Right atrium auricular region (tissue), 2 donors: ENCODE results near the gene VLDLR. TPM values are rescaled to one million over a fixed set of nuclear protein-coding genes. Genes with fewer than 3 reads are reported as not detected.

Experiments
- DNase-seq: peaks from one replicate; pipeline ENCODE4 v3.0.0-alpha.2; 2019; ENCODE audit warnings: low spot score
- H3K27ac ChIP-seq, 2 donors: fragments of 200-600 bp; sonication (generic); 1 replicate in 1 of 2; 2 replicates in 1 of 2; pipeline ENCODE4 v1.5.1; 2016 to 2019
- H3K27me3 ChIP-seq, 2 donors: fragments of 200-600 bp; sonication (generic); one replicate each; pipeline versions ENCODE4 v1.5.1 to v1.6.0; 2017 to 2019
- H3K36me3 ChIP-seq: fragments of 200-600 bp; sonication (generic); one replicate; pipeline ENCODE4 v1.5.1; 2016
- H3K4me1 ChIP-seq, 2 donors: fragments of 200-600 bp; sonication (generic); one replicate each; pipeline versions ENCODE4 v1.5.1 to v1.6.0; 2017 to 2019
- H3K4me3 ChIP-seq, 2 donors: fragments of 200-600 bp; sonication (generic); 1 replicate in 1 of 2; 2 replicates in 1 of 2; pipeline ENCODE4 v1.5.1; 2017 to 2019; ENCODE audit warnings: mild to moderate bottlenecking in 1 of 2, moderate library complexity in 1 of 2
- H3K9me3 ChIP-seq, 2 donors: fragments of 200-600 bp; sonication (generic); one replicate each; pipeline ENCODE4 v1.5.1; 2019
- total RNA-seq, 2 donors: library from RNA; depleted of rRNA; stranded (reverse); fragments of >200 nt; gene quantifications; one replicate each; pipeline ENCODE4 v1.1.0, GENCODE V29; 2016
- TF ChIP-seq, protein P1 (sequence below), 2 donors: fragments of 200-600 bp; sonication (generic); IDR thresholded peaks; one replicate each; pipeline ENCODE4 v1.5.1; 2019; ENCODE audit warnings: antibody characterized with exemption in 2 of 2

Gene VLDLR
- total RNA-seq, 2 donors from 2014 or later: 45.3 to 66.9 TPM

DNA sequence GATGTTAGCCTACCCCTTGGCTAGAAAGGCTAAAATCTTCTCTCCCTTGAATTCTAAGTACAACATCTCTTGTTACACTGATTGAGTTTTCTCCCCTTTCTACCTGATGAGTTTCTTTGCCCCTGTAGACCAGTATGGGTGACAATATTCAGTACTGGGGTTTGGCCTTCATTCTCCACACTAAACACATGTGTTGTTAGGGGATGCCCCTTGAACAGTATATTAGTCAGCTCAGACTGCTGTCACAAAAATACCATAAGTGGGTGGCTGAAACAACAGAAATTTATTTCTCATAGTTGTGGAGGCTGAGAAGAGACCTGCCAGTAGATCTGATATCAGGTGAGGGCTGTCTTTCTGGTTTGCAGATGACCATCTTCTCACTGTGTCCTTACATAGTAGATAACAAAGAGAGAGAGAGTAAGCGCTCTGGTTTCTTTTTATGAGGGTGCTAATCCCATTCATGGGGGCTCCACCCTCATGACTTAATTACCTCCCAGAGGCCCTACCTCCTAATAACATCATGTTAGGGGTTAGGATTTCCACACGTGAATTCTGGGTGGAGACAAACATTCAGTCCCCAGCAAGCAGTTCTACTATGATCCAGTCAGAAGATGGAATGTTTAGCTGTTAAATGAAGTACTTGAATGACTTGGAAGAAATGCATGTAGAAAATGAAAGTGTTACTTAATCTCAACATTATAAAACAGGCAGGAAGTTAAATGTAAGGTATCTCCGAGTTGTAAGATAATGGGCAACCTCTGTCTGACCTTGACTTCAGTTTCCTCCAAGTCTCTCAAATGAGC lies 17.5 kb downstream of the VLDLR start:
- Histone ChIP-seq H3K4me3 (no peak overlapping the region), H3K27me3 (no peaks in the 10 kb centered on the region), H3K36me3 (peaks cover 28% of the 10 kb centered on the region), H3K27ac (no peak overlapping the region), H3K4me1 (peaks cover 0 to 16% of the 10 kb centered on the region in 2 donors), H3K9me3 (no peaks in the 10 kb centered on the region)
- TF ChIP-seq, protein P1, sequence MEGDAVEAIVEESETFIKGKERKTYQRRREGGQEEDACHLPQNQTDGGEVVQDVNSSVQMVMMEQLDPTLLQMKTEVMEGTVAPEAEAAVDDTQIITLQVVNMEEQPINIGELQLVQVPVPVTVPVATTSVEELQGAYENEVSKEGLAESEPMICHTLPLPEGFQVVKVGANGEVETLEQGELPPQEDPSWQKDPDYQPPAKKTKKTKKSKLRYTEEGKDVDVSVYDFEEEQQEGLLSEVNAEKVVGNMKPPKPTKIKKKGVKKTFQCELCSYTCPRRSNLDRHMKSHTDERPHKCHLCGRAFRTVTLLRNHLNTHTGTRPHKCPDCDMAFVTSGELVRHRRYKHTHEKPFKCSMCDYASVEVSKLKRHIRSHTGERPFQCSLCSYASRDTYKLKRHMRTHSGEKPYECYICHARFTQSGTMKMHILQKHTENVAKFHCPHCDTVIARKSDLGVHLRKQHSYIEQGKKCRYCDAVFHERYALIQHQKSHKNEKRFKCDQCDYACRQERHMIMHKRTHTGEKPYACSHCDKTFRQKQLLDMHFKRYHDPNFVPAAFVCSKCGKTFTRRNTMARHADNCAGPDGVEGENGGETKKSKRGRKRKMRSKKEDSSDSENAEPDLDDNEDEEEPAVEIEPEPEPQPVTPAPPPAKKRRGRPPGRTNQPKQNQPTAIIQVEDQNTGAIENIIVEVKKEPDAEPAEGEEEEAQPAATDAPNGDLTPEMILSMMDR (IDR thresholded peaks at IDR 0.05): no peak
- DNase-seq: no peak

DNA sequence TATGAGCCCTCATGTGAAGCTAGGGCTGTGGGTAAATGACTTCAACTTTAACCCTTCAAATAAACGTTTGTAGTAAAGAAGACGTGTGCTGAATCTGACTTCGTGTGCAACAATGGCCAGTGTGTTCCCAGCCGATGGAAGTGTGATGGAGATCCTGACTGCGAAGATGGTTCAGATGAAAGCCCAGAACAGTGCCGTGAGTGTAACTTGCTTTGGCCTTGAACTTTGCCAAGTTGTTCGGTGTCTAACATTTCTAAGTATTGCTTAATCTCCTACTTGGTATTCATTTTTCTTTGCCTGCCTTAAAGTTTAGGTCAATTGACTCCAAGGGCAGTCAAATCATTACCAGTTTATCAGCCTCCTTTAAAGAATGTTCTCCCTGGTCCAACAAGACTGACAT lies 18.2 kb downstream of the VLDLR start:
- DNase-seq: no peak
- Histone ChIP-seq H3K9me3 (no peaks in the 10 kb centered on the region), H3K4me3 (no peak overlapping the region), H3K27me3 (no peaks in the 10 kb centered on the region), H3K27ac (no peak overlapping the region), H3K4me1 (peaks cover 0 to 9% of the 10 kb centered on the region in 2 donors), H3K36me3 (peaks cover 34% of the 10 kb centered on the region)
- TF ChIP-seq, protein P1 (IDR thresholded peaks at IDR 0.05): no peak

DNA sequence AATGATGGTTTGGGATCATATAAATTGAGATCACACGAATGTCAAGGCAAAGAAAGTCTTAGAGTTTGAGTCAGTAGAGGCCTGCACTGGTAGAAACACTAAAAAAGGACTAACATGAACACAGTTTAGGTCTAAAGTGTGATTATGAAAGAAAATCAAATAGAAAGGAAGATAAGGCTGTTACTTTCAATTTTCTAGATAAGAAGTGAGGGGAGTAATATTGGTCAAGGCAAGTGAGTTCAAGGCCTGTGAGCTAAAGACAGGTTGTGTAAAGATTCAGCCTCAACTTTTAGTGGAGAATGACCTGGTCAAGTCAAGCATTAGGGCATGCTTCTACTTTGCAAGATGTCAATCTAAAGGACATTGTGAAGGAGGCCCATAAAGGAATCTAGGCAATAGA lies 19.0 kb downstream of the VLDLR start:
- Histone ChIP-seq H3K27ac (no peak overlapping the region), H3K4me1 (peaks cover 0 to 7% of the 10 kb centered on the region in 2 donors), H3K4me3 (no peak overlapping the region), H3K36me3 (peaks cover 42% of the 10 kb centered on the region), H3K9me3 (no peaks in the 10 kb centered on the region), H3K27me3 (no peaks in the 10 kb centered on the region)
- TF ChIP-seq, protein P1 (IDR thresholded peaks at IDR 0.05): no peak
- no peak for DNase-seq

DNA sequence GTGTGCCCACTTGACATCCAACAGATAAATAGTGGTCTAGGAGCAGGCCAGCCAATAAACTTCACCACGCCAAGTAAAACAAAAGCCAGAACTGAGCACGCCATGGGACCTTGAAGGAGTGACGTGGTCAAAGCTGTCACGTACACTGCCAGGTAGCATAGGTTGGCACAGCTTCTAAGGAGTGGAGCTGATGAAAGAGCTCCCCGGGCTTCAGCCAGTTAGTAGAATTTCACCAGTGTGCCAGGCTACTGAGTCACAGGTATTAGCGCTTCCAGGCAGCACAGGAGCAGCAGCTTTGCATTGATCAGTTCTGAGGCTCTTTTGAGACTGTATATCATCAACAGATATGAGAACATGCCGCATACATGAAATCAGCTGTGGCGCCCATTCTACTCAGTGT lies 19.4 kb downstream of the VLDLR start:
- H3K36me3 ChIP-seq: peaks cover 46% of the 10 kb centered on the region
- H3K9me3 ChIP-seq: no peaks in the 10 kb centered on the region
- no peak for DNase-seq
- TF ChIP-seq, protein P1 (IDR thresholded peaks at IDR 0.05): no peak
- H3K27me3 ChIP-seq: no peaks in the 10 kb centered on the region
- H3K27ac ChIP-seq: no peak overlapping the region
- H3K4me3 ChIP-seq: no peak overlapping the region
- peaks cover 0 to 7% of the 10 kb centered on the region in 2 donors for H3K4me1 ChIP-seq

DNA sequence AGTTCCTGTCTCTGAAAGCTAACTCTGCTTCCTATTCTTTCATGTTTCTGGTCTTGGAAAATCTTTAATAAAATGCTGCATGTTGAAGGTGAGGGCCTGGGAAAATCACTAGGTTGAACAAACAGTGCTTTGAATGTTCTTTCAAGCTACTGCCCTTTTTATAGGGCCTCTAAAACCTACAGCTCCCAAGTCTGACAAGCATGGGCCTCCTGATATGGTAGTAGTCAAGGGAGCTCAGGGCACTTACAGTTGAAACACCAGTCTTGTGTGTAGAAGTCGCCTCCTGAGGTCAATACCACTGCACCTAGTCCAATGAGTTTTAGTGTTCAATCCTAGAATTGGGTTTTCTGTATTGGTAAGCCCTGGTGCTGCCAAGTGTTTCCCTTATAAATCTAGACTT lies 20.5 kb downstream of the VLDLR start:
- TF ChIP-seq, protein P1 (IDR thresholded peaks at IDR 0.05): no peak

More for the DNA sequence above, 20.5 kb downstream of the VLDLR start:
- DNase-seq: no peak
- Histone ChIP-seq H3K27ac (no peak overlapping the region), H3K4me1 (peaks cover 0 to 7% of the 10 kb centered on the region in 2 donors), H3K27me3 (no peaks in the 10 kb centered on the region), H3K4me3 (no peak overlapping the region), H3K9me3 (no peaks in the 10 kb centered on the region), H3K36me3 (peaks cover 56% of the 10 kb centered on the region)
